DOHH2 (cell line): ENCODE results near the gene PTPRH.

Experiments
- H3F3A ChIP-seq: fragments of 200-600 bp; sonication (generic), shearing (Covaris generic); 2 replicates; pipeline ENCODE4 v1.6.0; 2016; ENCODE audit warnings: antibody characterized with exemption, mild to moderate bottlenecking; ENCODE audit not compliant: control insufficient read depth, insufficient read depth
- H3K27ac ChIP-seq: fragments of 200-600 bp; sonication (generic); 2 replicates; pipeline ENCODE4 v1.5.1; 2014; ENCODE audit warnings: low read depth, mild to moderate bottlenecking, low read length, moderate library complexity
- H3K27me3 ChIP-seq: fragments of 200-600 bp; sonication (generic); 2 replicates; pipeline ENCODE4 v1.6.1; 2014; ENCODE audit warnings: mild to moderate bottlenecking, low read length, mixed read lengths; ENCODE audit not compliant: control insufficient read depth
- H3K36me3 ChIP-seq: fragments of 200-600 bp; sonication (generic); 2 replicates; pipeline ENCODE4 v1.6.1; 2014; ENCODE audit warnings: mild to moderate bottlenecking, low read length, moderate library complexity, mixed read lengths; ENCODE audit not compliant: control insufficient read depth
- H3K4me1 ChIP-seq: fragments of 200-600 bp; sonication (generic); 2 replicates; pipeline ENCODE4 v1.6.1; 2014; ENCODE audit warnings: mild to moderate bottlenecking, low read length, mixed read lengths; ENCODE audit not compliant: control insufficient read depth
- H3K4me2 ChIP-seq: fragments of 200-600 bp; sonication (generic); 2 replicates; pipeline ENCODE4 v1.6.0; 2014; ENCODE audit warnings: mild to moderate bottlenecking, low read length, moderate library complexity
- H3K4me3 ChIP-seq: fragments of 200-600 bp; sonication (generic); 2 replicates; pipeline ENCODE4 v1.5.1; 2014; ENCODE audit warnings: mild to moderate bottlenecking, low read length, mixed read lengths
- H3K79me2 ChIP-seq: fragments of 200-600 bp; sonication (generic); 2 replicates; pipeline ENCODE4 v1.6.1; 2014; ENCODE audit warnings: mild to moderate bottlenecking, low read length, mixed read lengths; ENCODE audit not compliant: control insufficient read depth
- H3K9me2 ChIP-seq: fragments of 200-600 bp; sonication (generic); replicated peaks from 2 replicates; pipeline ENCODE4 v1.6.1; 2014; ENCODE audit warnings: mild to moderate bottlenecking, low read length, mixed read lengths; ENCODE audit not compliant: control insufficient read depth
- H3K9me3 ChIP-seq: fragments of 200-600 bp; sonication (generic); 2 replicates; pipeline ENCODE4 v1.6.1; 2014; ENCODE audit warnings: antibody characterized with exemption, low read length, mixed read lengths; ENCODE audit not compliant: control insufficient read depth, insufficient read depth
- H4K20me1 ChIP-seq: fragments of 200-600 bp; sonication (generic); 2 replicates; pipeline ENCODE4 v1.6.0; 2014; ENCODE audit warnings: low read depth, mild to moderate bottlenecking, antibody characterized with exemption, low read length, moderate library complexity; ENCODE audit not compliant: control insufficient read depth, insufficient read depth
- EZH2phosphoT487 ChIP-seq: fragments of 200-600 bp; sonication (generic); IDR thresholded peaks from 2 replicates; pipeline ENCODE4 v1.6.1; 2017; ENCODE audit warnings: borderline replicate concordance, mild to moderate bottlenecking, antibody characterized with exemption, low read length, moderate library complexity, mixed read lengths
- TF ChIP-seq, protein P1 (sequence below): fragments of 200-600 bp; sonication (generic); IDR thresholded peaks from one replicate; pipeline ENCODE4 v1.5.1; 2014; ENCODE audit warnings: antibody characterized with exemption, mild to moderate bottlenecking, low read depth, low read length; ENCODE audit not compliant: poor library complexity, severe bottlenecking

The PTPRH gene

DNA sequence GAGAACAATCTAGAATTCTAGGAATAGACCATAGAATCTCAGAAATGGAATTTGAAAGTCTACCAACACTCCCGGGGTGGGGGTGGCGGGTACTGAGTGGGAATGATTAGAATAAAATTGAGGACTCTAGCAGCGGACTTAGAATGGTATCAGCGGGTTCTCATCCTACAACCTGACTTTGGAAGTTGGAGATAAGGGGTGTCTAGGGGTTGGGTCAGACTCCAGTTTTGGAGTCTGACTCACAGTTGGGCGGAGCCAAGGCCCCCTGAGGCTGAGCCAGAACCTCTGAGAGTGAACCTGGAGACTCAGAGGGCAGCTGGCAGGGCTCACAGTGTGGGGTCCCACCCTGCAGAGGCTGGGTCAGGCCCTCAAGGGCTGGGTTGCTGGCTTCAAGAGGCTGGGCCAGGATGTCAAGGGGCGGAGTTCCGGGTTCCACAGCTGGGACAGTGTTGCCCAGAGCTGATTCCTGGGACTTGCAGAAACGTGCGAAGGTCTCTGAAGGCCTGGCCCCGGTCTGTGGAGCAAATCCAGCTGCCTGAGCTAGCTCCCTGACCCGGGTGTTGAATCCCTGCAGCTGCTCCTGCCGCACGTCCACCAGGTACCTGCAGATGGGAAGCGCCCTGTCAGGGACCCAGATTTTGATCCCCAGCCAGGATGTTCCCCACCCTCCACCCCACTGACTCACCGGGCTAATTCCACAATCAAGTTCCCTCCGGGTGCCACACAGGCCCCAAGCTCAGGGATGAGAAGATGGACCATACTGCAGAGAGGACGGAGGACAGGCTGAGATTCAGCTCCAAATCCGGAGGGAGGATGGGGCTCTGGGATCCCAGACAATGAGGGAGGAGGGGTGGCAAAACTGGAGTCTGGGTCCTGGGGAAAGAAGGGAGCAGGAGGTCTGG, 50.2 kb downstream of the PTPRH start:
- H3K4me3 ChIP-seq: no peak overlapping the region
- no peaks in the 10 kb centered on the region for H4K20me1 ChIP-seq
- H3K4me1 ChIP-seq: peaks cover 3% of the 10 kb centered on the region; the same call in 1 of the 2 replicates
- H3K27ac ChIP-seq: no peak overlapping the region
- H3K9me2 ChIP-seq: no peaks in the 10 kb centered on the region
- no peaks in the 10 kb centered on the region for H3K79me2 ChIP-seq
- no peaks in the 10 kb centered on the region for H3F3A ChIP-seq
- H3K9me3 ChIP-seq: peaks cover 5% of the 10 kb centered on the region; the same call in 1 of the 2 replicates
- TF ChIP-seq, protein P1, sequence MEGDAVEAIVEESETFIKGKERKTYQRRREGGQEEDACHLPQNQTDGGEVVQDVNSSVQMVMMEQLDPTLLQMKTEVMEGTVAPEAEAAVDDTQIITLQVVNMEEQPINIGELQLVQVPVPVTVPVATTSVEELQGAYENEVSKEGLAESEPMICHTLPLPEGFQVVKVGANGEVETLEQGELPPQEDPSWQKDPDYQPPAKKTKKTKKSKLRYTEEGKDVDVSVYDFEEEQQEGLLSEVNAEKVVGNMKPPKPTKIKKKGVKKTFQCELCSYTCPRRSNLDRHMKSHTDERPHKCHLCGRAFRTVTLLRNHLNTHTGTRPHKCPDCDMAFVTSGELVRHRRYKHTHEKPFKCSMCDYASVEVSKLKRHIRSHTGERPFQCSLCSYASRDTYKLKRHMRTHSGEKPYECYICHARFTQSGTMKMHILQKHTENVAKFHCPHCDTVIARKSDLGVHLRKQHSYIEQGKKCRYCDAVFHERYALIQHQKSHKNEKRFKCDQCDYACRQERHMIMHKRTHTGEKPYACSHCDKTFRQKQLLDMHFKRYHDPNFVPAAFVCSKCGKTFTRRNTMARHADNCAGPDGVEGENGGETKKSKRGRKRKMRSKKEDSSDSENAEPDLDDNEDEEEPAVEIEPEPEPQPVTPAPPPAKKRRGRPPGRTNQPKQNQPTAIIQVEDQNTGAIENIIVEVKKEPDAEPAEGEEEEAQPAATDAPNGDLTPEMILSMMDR: no peak
- TF ChIP-seq EZH2phosphoT487: no peak
- H3K27me3 ChIP-seq: no peaks in the 10 kb centered on the region
- H3K36me3 ChIP-seq: no peaks in the 10 kb centered on the region
- no peak overlapping the region for H3K4me2 ChIP-seq

DNA sequence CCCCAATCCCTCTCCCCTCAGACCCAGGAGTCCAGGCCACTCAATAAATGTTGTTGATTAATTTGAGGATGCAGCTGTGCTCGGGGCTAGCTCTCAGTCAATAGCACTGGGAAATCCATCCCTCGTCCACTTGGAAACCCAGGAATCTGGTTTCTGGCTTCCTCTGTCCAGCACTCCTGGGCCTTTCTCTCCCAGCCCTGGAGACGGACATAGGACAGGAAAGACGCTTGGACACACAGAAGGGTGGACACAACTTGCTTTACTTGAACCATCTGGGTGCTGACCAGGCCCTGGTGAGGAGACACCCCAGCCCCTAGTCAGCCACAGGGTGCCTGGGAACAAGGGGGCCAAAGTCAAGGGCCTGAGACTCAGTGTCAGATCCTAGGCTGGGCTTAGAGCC, 50.9 kb downstream of the PTPRH start:
- Histone ChIP-seq H3K9me3 (peaks cover 10% of the 10 kb centered on the region; the same call in 1 of the 2 replicates), H4K20me1 (no peaks in the 10 kb centered on the region), H3K9me2 (no peaks in the 10 kb centered on the region), H3K27ac (no peak overlapping the region), H3K4me1 (peaks cover 8% of the 10 kb centered on the region), H3F3A (no peaks in the 10 kb centered on the region), H3K27me3 (no peaks in the 10 kb centered on the region), H3K4me3 (no peak overlapping the region), H3K79me2 (no peaks in the 10 kb centered on the region), H3K4me2 (no peak overlapping the region), H3K36me3 (no peaks in the 10 kb centered on the region)
- TF ChIP-seq, protein P1: no peak
- TF ChIP-seq EZH2phosphoT487: no peak

DNA sequence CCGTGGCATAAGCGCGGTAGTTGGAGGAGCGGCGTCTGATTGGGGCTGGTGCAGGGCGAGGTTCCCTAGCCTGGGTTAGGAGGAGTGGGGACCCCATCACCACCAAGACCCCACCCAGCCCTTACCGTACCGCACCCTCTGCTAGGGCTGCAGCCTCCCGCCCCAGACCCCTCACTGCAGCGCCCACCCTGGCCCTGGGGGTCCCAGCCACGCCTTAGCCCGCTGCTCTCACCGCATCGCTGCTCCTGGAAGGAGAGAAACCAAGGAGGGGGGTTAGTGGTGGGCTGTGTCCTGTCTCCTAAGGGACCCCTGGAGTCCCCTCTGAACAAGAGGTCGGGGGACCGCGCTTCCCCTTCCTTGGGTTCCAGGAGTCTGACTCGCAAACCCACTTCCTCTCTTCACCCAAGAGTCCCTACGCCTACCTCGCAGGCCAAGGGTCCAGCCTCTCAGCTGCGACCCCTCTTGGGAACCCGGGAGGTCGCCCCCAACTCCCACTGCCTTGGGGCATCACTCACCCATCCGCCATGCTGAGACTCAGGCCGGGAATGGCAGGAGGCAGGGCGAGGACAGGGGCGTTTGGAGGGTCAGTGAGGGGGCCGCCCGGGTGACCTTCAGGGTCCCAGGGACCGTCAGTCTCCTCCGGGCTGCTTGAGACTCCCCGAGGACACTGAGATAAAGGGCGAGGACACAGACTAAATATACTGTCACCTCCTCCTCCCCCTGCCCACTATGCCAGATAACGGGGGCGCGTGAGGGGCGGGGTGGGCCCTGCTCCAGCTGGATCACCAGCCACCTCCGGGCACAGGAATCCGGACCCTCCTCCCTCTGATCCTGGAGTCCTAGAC, 52.0 kb downstream of the PTPRH start, which contains the start of gene TNNI3:
TNNI3 (minus strand) TSS at position 669 of the 845 bp plus-strand sequence; CDS start at position 526, 143 bp downstream.
- no peak within 1 kb of the TSS for H3K4me2 ChIP-seq

More for the DNA sequence above, 52.0 kb downstream of the PTPRH start, which contains the start of gene TNNI3:
- H3K36me3 ChIP-seq: no peaks in the 10 kb centered on the region
- peaks cover 16% of the 10 kb centered on the region for H3K4me1 ChIP-seq
- peaks cover 20% of the 10 kb centered on the region for H3K9me3 ChIP-seq
- H3K79me2 ChIP-seq: no peaks in the 10 kb centered on the region
- TF ChIP-seq, protein P1: no peak
- TF ChIP-seq EZH2phosphoT487: no peak
- no peaks in the 10 kb centered on the region for H3K9me2 ChIP-seq
- no peak within 1 kb of the TSS for H3K27ac ChIP-seq
- no peaks in the 10 kb centered on the region for H4K20me1 ChIP-seq
- peaks cover 4% of the 10 kb centered on the region for H3F3A ChIP-seq
- no peak within 1 kb of the TSS for H3K4me3 ChIP-seq
- H3K27me3 ChIP-seq: no peaks in the 10 kb centered on the region
